Fibroblast of lung (primary cell): Measurements from ENCODE around the gene UGT2B17.

Experiments used
- EZH2 ChIP-seq: IDR thresholded peaks from 2 replicates; pipeline ENCODE4 v1.5.1; 2012; ENCODE audit warnings: low read length, control low read depth, mild to moderate bottlenecking; ENCODE audit errors: missing control alignments
- TF ChIP-seq, protein P1 (sequence below), 2 donors: IDR thresholded peaks in 1 of 2; conservative IDR thresholded peaks in 1 of 2; 1 replicate in 1 of 2; 2 replicates in 1 of 2; pipeline ENCODE4 v1.5.1; 2011 to 2012; ENCODE audit warnings: low read length in 2 of 2, control low read depth in 1 of 2, inconsistent platforms in 1 of 2, low read depth in 1 of 2, mild to moderate bottlenecking in 1 of 2

- TF ChIP-seq, protein P1, sequence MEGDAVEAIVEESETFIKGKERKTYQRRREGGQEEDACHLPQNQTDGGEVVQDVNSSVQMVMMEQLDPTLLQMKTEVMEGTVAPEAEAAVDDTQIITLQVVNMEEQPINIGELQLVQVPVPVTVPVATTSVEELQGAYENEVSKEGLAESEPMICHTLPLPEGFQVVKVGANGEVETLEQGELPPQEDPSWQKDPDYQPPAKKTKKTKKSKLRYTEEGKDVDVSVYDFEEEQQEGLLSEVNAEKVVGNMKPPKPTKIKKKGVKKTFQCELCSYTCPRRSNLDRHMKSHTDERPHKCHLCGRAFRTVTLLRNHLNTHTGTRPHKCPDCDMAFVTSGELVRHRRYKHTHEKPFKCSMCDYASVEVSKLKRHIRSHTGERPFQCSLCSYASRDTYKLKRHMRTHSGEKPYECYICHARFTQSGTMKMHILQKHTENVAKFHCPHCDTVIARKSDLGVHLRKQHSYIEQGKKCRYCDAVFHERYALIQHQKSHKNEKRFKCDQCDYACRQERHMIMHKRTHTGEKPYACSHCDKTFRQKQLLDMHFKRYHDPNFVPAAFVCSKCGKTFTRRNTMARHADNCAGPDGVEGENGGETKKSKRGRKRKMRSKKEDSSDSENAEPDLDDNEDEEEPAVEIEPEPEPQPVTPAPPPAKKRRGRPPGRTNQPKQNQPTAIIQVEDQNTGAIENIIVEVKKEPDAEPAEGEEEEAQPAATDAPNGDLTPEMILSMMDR (conservative IDR thresholded peaks at IDR 0.05 in 1 of 2, IDR thresholded peaks at IDR 0.05 in 1 of 2; ENCODE audit: low read depth in 1 of 2, low read length in 2 of 2) = no peak
- TF ChIP-seq EZH2 = no peak
Measured at GRCh38 chr4:68613752-68614151, 37.6 kb upstream of the UGT2B17 start.
